Measurements from ENCODE around the gene SDK2. TPM values are rescaled to one million over a fixed set of nuclear protein-coding genes. Genes with fewer than 3 reads are reported as not detected.
"Not testable (repeated sequence)": the region's sequence is repeated elsewhere in the genome, so short reads cannot be mapped to it uniquely, and the experiment has no call there.

The SDK2 gene
- polyA plus RNA-seq, 4 donors = 8.9 to 9.8 (median 8.9) TPM

DNA sequence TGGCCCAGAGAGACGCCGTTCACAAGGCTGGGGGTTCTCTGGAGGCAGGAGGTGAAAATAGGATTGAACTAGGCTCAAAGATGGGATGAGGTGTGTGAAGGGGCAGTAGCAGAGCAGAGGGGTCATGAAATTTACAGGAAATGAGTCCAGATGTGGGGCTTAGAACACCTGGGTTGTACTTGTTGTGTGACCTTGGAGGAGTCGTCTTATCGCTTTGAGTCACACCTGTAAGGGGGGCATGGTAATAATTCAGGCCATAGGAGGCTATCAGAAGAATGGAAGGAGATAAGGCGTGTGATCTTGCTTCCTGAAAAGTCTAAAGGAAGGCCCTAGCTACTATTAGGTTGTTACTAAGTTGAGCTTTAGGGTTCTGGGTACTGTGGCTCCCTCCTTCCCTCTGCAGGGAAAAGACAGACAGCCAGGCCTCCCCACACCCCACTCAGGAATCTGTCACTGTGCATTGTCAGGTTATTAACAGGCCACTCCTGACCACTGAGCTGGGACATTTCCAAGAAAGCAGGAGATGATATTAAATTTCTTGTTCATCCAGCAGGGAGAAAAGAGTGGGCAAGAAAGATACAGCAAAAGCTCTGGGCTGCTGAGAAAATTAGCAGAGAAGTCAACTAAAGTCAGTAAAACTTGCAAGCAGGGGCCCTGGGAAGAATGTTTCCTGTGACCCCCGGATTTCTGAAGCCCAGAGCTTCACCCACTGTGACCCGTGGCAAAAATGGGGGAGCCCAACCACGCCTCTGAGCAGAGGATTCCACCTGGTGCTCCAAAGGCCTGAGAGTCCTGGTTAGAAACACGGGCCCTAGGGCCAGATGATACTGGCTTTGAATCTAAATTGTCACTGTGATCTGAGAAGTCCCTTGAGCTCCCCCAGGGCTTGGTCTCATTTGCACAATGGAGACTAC is 326.5 kb downstream of the SDK2 start:
- no peak for DNase-seq (ENCODE audit: low read depth in 4 of 4, low spot score in 3 of 4)

DNA sequence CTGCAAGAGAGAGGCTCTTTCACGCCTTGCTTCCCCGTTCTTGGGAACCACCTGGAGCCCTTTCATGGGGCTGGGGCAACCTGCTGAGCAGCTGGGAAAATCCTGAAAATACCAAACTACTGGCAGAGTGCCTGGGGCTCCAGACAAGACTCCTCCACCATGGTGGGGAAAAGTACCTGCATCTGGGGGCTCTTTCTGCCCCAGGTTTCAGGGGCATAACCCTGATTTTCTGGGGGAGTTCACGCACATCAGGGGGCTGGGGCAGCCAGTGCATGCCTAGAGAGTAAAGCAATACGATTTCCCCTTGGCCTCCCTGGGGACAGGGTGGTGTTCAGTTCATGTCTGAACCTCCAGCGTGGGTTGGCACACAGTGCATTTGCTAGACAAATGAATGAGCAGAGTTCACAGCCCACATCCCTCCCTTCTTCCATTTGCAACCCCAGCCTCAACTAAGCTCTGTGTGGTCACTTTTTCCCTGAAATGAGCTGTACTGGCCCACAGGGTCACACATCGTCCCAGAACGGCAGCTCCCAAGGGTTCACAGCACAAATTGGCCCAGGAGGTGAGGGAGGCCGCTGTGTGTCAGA is 327.2 kb downstream of the SDK2 start:
- no peak for DNase-seq (ENCODE audit: low read depth in 4 of 4, low spot score in 3 of 4)

DNA sequence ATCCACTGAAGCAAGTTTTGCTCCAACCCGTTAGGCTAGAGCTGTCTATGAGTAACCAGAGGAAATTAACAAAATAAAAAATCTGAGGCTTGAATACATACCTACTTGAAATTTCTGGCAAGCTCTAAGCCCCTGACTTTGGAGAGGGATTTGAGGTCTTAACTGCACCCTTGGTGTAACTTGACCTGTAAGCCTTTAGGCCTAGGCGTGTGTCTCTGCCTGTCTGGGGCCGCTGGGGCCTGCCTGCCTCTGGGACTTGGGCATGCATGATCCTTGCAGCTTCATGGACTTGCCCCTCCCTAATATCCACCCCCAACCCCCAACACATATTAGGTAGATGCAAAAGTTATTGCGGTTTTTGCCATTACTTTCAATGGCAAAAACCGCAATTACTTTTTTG is 328.8 kb downstream of the SDK2 start:
- DNase-seq (ENCODE audit: low read depth in 4 of 4, low spot score in 3 of 4) = no peak

DNA sequence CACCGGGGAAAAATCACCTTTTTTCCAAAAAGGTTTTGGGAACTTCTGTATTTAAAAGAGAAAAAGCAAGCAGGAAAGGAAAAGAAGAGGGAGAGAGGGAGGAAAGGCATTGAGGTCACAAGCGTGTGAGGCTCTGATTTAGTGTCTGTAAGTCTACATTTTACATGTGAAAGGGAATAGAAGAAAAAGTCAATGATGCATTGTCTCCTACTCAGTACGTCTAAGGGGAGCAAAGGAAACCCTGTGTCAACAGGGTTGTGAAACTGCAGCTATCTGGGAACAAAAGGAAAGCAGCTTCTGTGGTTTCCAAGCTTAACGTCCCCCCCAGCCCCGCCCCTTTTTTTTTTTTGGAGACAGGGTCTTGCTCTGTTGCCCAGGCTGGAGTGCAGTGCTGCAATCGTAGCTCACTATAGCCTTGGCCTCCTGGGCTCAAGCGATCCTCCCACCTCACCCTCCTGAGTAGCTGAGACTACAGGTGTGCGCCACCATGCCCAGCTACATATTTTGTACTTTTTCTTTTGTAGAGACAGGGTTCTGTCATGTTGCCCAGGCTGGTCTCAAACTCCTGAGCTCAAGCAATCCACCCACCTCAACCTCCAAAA is 330.6 kb downstream of the SDK2 start:
- DNase-seq (ENCODE audit: low read depth in 4 of 4, low spot score in 3 of 4) = no peak

DNA sequence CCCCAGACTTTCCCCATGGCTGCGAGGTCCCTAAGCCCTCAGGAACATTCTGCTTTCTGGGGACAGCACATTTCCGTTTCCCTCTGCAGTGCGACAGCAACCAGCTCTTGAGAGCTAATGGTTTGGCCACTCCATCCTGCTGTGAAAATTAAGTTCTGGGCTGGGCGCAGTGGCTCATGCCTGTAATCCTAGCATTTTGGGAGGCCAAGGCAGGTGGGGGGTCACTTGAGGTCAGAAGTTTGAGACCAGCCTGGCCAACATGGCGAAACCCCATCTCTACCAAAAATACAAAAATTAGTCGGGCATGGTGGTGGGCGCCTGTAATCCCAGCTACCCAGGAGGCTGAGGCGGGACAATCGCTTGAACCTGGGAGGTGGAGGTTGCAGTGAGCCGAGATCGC is 331.4 kb downstream of the SDK2 start:
- DNase-seq (ENCODE audit: low read depth in 4 of 4, low spot score in 3 of 4) = not testable (repeated sequence)

DNA sequence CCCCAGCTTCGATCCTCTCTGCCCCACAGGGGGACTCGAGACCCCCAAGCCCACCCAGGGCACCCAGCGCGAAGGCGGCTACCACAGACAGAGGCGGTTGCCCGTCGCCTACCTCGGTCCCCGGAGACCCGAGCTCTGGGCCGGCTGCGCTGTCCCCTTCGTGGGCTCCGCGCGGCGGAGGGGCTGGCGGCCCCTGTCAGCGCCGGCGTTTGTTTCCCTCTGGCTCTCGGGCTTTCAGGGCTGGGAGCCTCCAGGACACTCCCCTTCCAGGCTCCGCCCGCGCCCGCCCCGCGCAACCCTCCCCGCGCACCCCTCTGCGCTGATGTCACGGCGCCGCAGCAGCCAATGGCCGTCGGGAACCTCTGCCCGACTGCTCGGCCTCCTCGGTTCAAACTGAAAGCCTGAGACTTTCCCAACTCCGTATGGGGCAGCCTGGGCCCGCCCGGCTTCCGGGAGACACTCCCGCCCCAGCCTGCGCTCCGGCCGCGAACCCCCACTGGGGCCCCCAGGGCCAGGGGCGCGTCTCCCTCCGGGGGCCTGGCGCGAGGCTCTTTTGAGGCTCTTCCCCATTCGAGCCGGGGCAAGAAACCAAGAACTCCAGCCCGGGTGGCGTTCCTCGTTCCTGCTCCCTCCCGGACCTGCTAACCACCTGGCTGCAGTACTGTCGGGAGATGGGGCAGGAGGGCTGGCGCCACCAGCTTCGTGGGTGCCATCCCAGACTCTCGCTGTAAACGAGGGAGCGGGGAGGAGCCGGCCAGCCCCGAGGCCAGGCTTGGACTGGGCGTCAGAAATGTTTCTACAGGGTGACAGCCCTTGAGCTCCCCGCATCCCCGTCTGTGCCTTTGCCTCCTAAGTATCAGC is 332.2 kb downstream of the SDK2 start, which contains the start of gene CDC42EP4:
CDC42EP4 (minus strand) TSS at position 221 of the 861 bp plus-strand sequence. CDS start 25,501 bp downstream, outside the sequence.
- peak; percentile 83 to 87 (median 86) for DNase-seq (ENCODE audit: low read depth in 4 of 4, low spot score in 3 of 4)

DNA sequence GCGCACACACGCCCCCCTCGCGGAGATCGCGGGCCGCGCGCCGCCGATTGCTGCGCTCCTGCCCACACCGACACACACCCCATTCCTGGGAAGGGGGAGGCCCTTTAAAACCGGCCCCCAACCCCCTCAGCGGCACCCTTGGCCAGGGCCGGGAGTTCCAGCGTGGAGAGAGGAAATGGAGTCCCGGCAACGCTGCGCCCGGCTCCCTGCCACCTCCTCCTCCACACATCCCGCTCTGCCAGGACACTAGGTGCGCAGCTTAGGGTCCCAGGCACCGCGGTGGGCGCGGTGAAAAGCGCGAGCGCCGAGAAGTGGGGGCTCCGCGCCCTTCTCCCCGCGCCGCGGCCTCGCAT is 332.8 kb downstream of the SDK2 start:
- DNase-seq (ENCODE audit: low read depth in 4 of 4, low spot score in 3 of 4) = no peak

DNA sequence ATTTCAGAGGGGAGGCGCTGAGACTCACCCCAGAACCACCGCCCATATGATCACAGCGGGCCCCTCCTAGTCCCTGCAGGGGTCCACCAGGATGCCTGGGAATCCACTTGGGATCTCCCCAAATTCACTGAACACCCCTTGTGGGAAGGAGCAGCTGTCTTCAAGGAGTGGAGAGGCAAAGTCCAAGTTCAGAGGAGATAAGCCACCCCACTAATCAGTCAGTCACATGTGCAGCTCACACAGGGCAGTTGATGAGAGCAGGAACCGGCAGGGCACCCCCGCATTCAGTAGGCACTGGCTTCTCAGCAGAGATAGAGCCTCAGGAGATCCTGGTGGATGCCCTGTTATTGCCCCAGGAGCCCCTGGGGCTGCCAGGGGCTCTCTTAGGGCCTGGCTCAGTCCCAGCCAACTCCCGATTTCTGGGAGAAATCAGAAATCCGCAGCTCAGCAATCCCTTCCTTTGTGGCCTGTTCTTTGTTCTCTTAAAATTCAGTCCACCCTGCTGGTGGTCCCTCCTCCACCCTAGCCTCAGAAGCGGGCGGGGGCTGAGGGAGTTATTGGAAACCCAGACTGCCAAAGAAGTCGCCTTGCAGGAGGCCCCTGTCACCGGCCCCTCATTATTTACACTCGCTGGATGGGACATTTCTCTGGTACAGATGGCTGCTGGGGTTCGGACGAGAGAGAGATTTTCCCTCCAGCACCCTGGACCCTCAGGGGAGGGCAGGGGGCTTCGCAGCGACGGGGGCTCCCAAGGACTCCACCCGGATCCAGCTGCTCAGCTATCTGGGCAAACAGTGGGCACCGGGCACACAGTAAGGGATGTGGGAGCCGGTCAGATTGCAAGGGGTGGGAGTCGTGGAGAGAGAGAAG is 334.3 kb downstream of the SDK2 start:
- no peak for DNase-seq (ENCODE audit: low read depth in 4 of 4, low spot score in 3 of 4)

DNA sequence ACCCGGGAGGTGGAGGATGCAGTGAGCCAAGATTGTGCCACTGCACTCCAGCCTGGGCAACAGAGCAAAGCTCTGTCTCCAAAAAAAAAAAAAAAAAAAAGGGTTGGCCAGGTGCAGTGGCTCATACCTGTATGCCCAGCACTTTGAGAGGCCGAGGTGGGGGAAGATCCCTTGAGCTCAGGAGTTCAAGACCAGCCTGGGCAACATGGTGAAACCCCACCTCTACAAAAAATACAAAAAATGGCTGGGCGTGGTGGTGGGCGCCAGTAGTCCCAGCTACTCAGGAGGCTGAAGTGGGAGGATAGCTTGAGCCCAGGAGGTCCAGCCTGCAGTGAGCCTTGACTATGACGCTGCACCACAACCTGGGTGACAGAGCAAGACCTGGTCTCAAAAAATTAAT is 335.3 kb downstream of the SDK2 start:
- DNase-seq (ENCODE audit: low read depth in 4 of 4, low spot score in 3 of 4) = not testable (repeated sequence)

DNA sequence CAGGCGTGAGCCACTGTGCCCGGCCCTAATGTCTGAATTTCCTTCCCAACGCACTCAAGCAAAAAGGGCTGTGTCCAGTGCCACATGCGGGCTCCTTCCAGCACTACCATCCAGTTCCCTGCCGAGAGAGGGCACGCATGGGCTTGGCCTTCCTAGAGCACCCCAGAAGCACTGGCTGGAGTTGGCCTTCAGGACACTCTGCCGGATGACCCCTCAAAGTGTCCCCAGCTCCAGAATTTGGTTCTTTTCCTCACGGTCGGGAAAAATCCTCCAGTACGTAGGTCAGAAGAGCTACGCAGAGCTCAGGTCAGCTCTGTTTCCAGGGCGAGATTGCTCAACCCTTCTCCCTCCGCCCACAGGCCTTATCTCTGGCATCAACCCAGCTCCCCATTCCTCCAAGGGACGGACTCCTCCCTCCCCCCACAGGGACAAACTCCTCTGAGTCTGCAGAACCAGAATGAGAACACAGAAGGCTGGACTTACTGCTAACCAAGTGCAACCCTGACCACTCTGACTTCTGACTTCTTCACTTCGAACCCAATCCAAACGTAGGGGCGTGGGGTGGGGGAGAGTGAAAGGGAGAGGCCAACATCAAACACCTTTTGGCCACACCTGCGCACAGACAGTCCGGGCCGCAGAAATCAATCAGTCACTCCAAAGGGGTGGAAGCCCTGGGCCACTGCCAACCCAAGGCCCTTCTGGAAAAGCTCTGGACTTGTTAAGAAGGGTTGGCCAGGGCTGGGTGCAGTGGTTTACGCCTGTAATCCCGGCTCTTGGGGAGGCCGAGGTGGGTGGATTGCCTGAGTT is 336.0 kb downstream of the SDK2 start:
- no peak for DNase-seq (ENCODE audit: low read depth in 4 of 4, low spot score in 3 of 4)

DNA sequence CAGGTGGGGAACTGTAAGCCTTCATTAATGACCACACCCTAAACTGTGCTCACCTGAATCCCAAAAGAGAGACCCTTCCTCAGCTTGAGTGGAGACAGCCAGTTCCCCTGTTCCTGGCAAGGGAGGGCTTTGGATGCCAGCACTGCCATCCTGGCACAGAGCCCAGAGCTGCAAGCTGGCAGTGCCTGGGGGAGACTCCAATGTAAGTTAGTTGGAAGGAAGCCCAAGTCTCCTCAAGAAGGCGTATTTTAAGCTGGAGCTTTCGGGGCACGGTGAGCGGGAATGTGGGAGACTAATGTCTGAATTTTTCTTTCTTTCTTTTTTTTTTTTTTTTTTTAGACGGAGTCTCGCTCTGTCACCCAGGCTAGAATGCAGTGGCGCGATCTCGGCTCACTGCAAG is 337.1 kb downstream of the SDK2 start:
- DNase-seq (ENCODE audit: low read depth in 4 of 4, low spot score in 3 of 4) = no peak

DNA sequence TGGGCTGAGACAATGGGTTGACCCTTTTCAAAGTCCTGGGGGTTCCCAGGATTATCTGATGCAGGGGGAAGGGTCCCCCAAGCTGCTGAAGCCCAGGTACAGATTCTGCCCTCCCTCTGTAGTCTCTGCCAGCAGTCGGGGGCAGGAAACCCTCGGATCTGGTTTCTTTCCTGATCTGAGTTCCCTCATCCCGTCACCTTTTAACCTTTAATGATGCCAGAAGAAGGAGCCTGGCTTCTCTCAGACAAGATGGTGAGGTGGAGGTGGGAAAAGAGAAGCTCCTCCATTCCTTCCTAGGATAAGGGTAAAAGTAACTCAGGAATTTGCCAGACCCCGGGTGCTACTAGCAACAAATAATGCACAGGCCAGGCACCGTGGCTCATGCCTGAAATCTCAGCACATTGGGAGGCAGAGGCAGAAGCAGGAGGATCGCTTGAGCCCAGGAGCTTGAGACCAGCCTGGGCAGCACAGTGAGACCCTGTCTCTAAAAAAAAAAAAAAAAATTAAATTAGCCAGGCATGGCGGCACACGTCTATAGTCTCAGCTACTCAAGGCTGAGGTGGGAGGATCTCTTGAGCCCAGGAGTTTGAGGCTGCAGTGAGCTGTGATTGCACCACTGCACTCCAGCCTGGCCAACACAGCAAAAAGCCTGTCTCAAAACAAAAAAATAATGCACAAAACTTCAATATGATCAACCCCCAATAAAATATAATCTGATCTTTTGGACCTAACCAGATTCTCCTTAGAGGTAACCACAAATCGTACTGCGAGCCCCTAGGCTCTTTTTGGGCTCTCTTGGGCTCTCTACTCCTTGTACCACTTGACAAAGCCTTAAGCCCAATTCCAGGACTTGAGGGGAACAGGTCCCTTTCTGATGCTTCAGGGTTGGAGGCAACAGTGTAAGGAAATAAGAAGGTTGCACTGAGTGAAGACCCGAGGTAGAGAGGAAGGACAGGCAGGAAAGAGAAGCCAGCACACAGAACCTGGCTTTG is 338.1 kb downstream of the SDK2 start:
- DNase-seq (ENCODE audit: low read depth in 4 of 4, low spot score in 3 of 4) = no peak

DNA sequence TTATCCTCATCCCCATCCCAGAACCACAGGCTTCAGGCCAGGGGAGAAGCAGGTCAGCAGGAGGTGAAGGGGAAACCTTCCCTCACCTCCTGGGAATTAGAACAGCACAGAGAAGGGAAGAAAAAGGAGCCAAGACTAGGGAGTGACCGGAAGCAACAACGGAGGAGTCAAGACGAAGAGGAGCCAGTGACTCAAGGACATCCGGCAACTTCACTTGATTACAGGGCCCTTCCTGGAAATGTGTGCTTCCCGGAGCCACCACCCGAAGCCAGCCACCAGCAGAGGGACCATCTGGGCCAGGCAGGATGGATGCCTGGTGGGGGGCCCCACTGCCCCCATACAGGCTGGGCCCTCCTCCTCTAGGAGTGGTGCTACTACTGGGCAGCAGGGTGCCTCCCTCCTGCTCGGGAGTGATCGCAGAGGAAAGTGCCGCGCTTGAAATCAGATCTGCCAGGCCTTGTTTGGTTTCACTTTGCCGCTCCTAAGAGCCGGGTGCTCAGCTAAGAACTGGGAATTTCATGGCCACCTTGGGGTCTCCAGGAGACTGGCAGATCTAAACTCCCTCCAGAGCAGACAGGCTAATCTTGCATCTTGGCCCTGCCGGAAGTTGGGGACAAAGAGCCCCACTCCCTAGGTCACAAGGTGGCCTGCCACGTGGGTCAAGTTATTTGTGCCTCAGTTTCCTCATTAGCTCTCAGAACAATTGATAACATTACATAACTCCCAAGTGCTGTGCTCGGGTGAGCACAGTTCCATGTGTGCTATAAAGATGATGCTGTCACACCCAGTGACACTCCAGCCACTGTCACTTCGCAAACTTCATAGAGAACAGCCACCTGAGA is 339.1 kb downstream of the SDK2 start:
- DNase-seq (ENCODE audit: low read depth in 4 of 4, low spot score in 3 of 4) = peak in 1 of 4 donors; percentile 54

DNA sequence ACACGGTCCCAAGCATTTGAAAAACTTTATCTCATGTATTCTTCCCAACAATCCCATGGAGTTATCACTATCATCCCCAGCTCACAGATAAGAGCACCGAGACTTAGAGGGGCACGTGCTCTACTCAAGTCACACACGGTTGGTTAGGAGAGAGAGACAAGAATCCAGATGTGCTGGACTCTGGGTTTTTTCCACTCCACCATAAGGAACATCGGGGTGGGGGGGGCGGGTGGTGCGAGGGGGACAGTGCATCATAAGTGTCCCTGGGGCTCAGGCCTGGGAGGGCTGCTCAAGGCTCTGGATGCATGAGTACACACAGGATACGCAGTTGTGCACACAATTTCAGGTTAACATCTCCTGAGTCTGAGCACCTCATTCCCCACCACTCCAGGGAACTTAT is 339.8 kb downstream of the SDK2 start:
- DNase-seq (ENCODE audit: low read depth in 4 of 4, low spot score in 3 of 4) = no peak

DNA sequence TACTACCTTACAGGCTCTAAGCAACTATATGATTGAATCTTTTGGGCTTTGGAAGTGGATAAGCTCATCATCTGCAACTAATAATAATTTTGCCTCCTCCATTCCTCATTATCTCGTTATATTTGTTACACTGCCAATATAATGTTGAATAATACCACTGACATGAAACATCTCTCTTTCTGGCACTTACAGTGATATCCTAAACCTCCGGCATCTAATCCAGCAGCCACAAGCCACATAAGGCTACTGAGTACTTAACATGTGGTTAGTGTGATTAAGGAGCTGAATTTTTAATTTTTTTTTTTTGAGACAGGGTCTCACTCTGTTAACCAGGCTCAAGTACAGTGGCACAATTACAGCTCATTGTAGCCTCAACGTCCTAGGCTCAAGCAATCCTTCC is 342.1 kb downstream of the SDK2 start:
- DNase-seq (ENCODE audit: low read depth in 4 of 4, low spot score in 3 of 4) = no peak

DNA sequence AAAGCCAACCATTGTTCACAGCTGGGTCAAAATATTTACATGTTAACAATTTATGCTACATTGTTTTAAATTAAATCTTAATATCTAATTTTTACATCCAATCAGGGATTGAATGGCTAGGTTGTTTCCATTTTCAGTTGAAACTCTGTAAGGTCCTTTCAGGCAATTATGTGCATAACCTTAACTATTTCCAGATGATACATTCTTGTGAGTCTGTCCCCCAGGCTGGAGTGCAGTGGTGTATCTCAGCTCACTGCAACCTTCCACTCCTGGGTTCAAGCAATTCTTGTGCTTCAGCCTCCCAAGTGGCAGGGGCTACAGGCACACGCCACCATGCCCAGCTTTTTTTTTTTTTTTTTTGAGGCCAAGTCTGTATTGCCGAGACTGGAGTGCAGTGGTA is 342.9 kb downstream of the SDK2 start:
- DNase-seq (ENCODE audit: low read depth in 4 of 4, low spot score in 3 of 4) = no peak

DNA sequence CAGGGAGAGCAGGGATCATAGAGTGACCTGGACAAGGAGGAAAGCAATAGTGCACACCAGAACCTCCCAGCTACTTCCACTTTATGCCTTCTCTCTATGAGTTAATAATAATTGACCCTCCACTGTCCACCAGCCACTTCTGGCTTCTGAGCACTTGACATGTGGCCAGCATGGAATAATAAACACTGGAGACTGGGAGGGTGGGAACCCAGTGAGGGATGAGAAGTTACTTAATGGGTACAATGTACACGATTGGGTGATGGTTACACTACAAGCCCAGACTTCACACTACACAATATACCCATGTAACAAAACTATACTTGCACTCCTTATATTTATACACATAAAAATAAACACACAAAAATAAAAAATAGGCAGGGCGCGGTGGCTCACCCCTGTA is 343.9 kb downstream of the SDK2 start:
- no peak for DNase-seq (ENCODE audit: low read depth in 4 of 4, low spot score in 3 of 4)
